Skeletal muscle satellite cell (primary cell): ENCODE results near the gene SOD2. TPM values are rescaled to one million over a fixed set of nuclear protein-coding genes. Genes with fewer than 3 reads are reported as not detected.
"Not testable (repeated sequence)": the region's sequence is repeated elsewhere in the genome, so short reads cannot be mapped to it uniquely, and the experiment has no call there.

ENCODE experiments used
- H3K27me3 ChIP-seq: 2 replicates; pipeline ENCODE4 v1.7.0; 2013; ENCODE audit warnings: low read length; ENCODE audit not compliant: control insufficient read depth, insufficient read depth
- H3K36me3 ChIP-seq: 2 replicates; pipeline ENCODE4 v1.7.0; 2013; ENCODE audit warnings: mild to moderate bottlenecking, control low read depth, low read length; ENCODE audit not compliant: insufficient read depth
- H3K4me1 ChIP-seq: 2 replicates; pipeline ENCODE4 v1.7.0; 2013; ENCODE audit warnings: low read length; ENCODE audit not compliant: control insufficient read depth, insufficient read depth
- H3K4me2 ChIP-seq: 2 replicates; pipeline ENCODE4 v1.7.0; 2013; ENCODE audit warnings: mild to moderate bottlenecking, low read length
- H3K4me3 ChIP-seq: 2 replicates; pipeline ENCODE4 v1.7.0; 2013; ENCODE audit warnings: low read length
- H3K9ac ChIP-seq: 2 replicates; pipeline ENCODE4 v1.7.0; 2013; ENCODE audit warnings: mild to moderate bottlenecking, low read depth, low read length, moderate library complexity
- H3K9me3 ChIP-seq: replicated peaks from 2 replicates; pipeline ENCODE4 v1.7.0; 2013; ENCODE audit warnings: mild to moderate bottlenecking, control low read depth, low read length
- total RNA-seq: library from RNA; depleted of rRNA; stranded (reverse); fragments of >200 nt; gene quantifications from 2 replicates; pipeline ENCODE4 v1.2.3, GENCODE V29; 2012; rRNA removed

Gene SOD2
- 482 and 732 TPM in 2 replicates for total RNA-seq

DNA sequence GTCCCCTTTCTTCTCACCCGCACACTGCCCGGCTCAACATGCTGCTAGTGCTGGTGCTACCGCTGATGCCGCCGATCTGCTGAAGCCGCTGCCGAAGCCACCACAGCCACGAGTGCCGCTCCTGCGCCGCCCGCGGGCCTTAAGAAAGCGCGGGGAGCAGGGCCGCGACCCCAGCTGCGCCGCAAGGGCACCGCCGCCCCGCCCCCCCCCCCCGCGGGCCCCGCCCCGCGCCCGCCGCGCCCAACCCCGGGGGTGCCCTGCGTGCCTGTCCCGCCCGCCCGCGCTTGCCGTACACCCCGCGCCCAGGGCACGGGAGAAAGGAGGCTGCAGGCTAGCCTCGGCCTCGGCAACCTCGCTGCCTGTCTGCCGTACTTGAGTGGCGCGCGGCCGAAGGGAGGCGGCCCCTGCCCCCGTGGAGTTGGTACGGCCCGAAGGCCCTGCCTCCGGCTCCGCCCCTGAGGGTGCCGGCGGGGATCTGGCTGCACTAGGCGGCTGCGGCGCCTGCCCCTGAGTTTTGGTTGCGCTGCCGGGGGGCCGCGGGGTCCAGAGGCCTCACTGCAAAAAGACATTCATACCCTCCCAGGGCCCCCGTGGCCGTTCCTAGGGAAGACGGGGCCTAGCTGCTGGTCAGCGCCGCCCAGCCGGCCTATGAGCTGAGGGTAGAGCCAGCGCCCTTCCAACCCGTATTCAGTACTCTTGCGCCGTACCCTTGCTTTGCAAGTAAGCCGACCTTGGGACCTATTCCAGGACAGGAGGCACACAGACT, at the start of gene SOD2:
Gene SOD2, minus strand, starts transcription at position 114 of the 766 bp plus-strand sequence. Its CDS starts 74 bp downstream, at position 40.
- Histone ChIP-seq H3K4me1 (peaks cover 20% of the 10 kb centered on the region), H3K9ac (peak within 1 kb of the TSS; percentile 85), H3K27me3 (no peaks in the 10 kb centered on the region), H3K9me3 (no peaks in the 10 kb centered on the region), H3K4me3 (peak within 1 kb of the TSS; percentile 81), H3K36me3 (peaks cover 4% of the 10 kb centered on the region), H3K4me2 (peak within 1 kb of the TSS; percentile 85)

- H3K27me3 ChIP-seq: no peaks in the 10 kb centered on the region
- no peak overlapping the region for H3K4me3 ChIP-seq
- H3K4me1 ChIP-seq: no peaks in the 10 kb centered on the region
- H3K4me2 ChIP-seq: no peak overlapping the region
- H3K36me3 ChIP-seq: peaks cover 94% of the 10 kb centered on the region
- no peak overlapping the region for H3K9ac ChIP-seq
- no peaks in the 10 kb centered on the region for H3K9me3 ChIP-seq
These were observed 49.1 kb upstream of the SOD2 start for GRCh38 chr6:159742165-159742564.

- Histone ChIP-seq H3K4me3 (no peak overlapping the region), H3K27me3 (no peaks in the 10 kb centered on the region), H3K4me2 (no peak overlapping the region), H3K4me1 (no peaks in the 10 kb centered on the region), H3K36me3 (peaks cover 70% of the 10 kb centered on the region), H3K9ac (no peak overlapping the region), H3K9me3 (no peaks in the 10 kb centered on the region)
These were observed 46.3 kb upstream of the SOD2 start for GRCh38 chr6:159739341-159739740.

DNA sequence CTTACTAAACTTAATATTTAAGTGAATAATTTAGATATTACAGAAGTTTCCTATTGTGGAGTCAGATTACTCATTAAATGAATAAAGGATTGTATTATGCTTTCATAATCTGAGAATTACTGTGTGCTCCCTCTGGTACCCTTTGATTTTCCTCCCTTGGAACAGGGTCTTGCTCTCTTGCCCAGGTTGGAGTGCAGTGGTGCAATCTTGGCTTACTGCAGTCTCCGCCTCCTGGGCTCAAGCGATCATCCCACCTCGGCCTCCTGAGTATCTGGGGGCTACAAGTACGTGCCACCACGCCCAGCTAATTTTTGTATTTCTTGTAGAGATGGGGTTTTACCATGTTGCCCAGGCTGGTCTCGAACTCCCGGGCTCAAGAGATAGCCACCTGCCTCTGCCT, 43.9 kb upstream of the SOD2 start:
- Histone ChIP-seq H3K9me3 (no peaks in the 10 kb centered on the region), H3K9ac (no peak overlapping the region), H3K4me2 (no peak overlapping the region), H3K27me3 (no peaks in the 10 kb centered on the region), H3K36me3 (peaks cover 50% of the 10 kb centered on the region), H3K4me1 (no peaks in the 10 kb centered on the region), H3K4me3 (no peak overlapping the region)

- not testable (repeated sequence) for H3K9ac ChIP-seq
- H3K4me1 ChIP-seq: peaks cover 13% of the 10 kb centered on the region
These were observed 40.4 kb upstream of the SOD2 start for GRCh38 chr6:159733395-159733794.

GRCh38 chr6:159732550-159732949, 39.5 kb upstream of the SOD2 start:
- not testable (repeated sequence) for H3K27me3 ChIP-seq, H3K4me3 ChIP-seq, H3K9ac ChIP-seq, H3K4me2 ChIP-seq, H3K9me3 ChIP-seq
- H3K4me1 ChIP-seq: peaks cover 13% of the 10 kb centered on the region
- peaks cover 11% of the 10 kb centered on the region for H3K36me3 ChIP-seq

More at GRCh38 chr6:159733395-159733794, 40.4 kb upstream of the SOD2 start:
- H3K4me3 ChIP-seq, H3K4me2 ChIP-seq, H3K9me3 ChIP-seq, H3K27me3 ChIP-seq: not testable (repeated sequence)
- H3K36me3 ChIP-seq: peaks cover 19% of the 10 kb centered on the region

- Histone ChIP-seq H3K36me3 (peaks cover 3% of the 10 kb centered on the region), H3K4me1 (peaks cover 17% of the 10 kb centered on the region), H3K9ac (peak overlapping the region; percentile 1), H3K27me3 (no peaks in the 10 kb centered on the region), H3K4me3 (peak overlapping the region; percentile 76), H3K9me3 (no peaks in the 10 kb centered on the region), H3K4me2 (peak overlapping the region; percentile 82)
These were observed 37.3 kb upstream of the SOD2 start for GRCh38 chr6:159730332-159730676.

DNA sequence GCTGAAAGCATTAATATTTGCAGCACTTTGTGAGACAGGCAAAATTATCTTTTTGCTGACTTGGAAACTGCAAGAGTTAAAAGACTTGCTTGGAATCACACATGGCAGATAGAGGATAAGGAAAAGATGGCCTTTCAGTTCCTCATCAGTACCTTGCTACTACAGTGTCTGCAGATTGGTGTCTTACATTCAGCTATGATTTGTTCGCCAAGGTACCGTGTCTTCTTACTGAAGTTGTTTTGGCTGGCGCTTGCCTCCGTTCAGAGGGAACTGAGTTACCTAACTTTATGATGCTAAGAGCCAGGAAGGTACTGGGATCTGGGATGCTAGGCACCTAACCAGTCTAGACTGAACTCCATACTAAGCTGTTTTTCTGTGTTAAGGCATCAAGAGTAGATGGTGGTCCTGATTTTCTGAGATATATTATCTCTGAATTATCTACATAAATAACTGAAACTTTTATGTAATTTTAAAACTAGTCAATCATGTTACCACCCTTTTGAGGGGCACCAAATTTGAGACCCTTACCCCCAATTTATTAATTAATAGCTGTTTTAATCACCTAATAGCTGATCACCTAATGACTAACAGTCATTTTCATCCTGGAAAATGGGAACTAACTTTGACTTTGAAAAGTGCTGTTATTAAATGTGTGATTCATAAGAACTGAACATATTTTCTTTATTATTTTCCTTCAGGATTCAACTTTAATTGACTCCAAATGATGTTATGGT, 36.7 kb upstream of the SOD2 start:
- peak overlapping the region; percentile 94 for H3K9ac ChIP-seq
- H3K9me3 ChIP-seq: no peaks in the 10 kb centered on the region
- H3K4me2 ChIP-seq: peak overlapping the region; percentile 82
- H3K4me3 ChIP-seq: peak overlapping the region; percentile 76
- H3K36me3 ChIP-seq: peaks cover 3% of the 10 kb centered on the region
- H3K4me1 ChIP-seq: peaks cover 17% of the 10 kb centered on the region
- no peaks in the 10 kb centered on the region for H3K27me3 ChIP-seq

GRCh38 chr6:159728531-159728964, 35.5 kb upstream of the SOD2 start:
- peaks cover 17% of the 10 kb centered on the region for H3K4me1 ChIP-seq
- H3K9ac ChIP-seq: peak overlapping the region; percentile 94
- H3K9me3 ChIP-seq: no peaks in the 10 kb centered on the region

GRCh38 chr6:159727717-159728445, 34.8 kb upstream of the SOD2 start:
- Histone ChIP-seq H3K4me2 (peak overlapping the region; percentile 82), H3K4me1 (peaks cover 17% of the 10 kb centered on the region), H3K27me3 (no peaks in the 10 kb centered on the region), H3K9ac (peak overlapping the region; percentile 94), H3K4me3 (peak overlapping the region; percentile 76), H3K36me3 (no peaks in the 10 kb centered on the region), H3K9me3 (no peaks in the 10 kb centered on the region)

More at GRCh38 chr6:159728531-159728964, 35.5 kb upstream of the SOD2 start:
- Histone ChIP-seq H3K4me3 (peak overlapping the region; percentile 76), H3K4me2 (peak overlapping the region; percentile 82), H3K36me3 (no peaks in the 10 kb centered on the region), H3K27me3 (no peaks in the 10 kb centered on the region)
